CMK (cell line): Measurements from ENCODE around the gene CORO1A.
"Not testable (repeated sequence)": the region's sequence is repeated elsewhere in the genome, so short reads cannot be mapped to it uniquely, and the experiment has no call there.

Experiments
- DNase-seq: peaks from one replicate; pipeline ENCODE4 v3.0.0-alpha.2; 2010; ENCODE audit warnings: low read depth

The CORO1A gene

DNA sequence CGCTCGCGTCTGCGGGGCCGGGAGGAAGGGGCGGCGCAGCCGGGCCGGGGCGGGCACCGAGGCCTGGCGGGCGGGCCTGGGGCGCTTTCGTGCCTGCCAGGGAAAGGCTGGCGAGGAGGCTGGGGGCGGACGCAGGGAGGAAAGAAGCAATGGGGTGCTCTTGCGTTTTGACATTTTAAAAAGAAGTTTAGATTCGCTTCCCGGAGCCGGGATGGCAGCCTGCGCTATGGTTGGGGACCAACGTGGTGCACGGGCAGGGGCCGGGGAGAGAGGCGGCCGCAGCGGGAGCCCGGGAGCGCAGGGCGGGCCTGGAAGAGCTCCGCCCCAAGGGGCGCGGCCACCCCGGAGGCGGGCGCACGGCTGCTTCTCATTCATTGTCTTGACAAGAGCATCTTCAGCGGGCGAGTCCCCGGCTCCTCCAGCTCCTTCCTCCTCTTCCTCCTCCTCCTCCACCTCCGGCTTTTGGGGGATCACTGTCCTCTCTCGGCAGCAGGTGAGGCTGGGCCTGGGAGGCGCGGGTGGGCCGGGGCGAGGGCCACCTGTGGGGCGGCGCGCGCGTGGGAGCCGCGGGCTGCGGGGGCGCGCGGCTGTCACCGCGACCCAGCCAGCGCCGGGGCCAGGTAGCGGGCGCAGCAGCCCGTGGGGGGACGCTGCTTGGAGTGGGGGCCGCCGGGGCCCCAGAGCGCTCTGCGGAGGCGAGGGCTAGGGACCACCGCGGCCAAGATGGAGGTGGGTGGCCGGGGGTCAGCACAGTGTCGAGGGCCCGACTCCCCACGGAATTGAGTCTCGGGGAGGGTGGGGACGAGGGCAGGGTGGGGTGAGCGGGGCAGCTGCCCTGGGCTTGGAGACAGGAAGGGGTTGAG, at the start of gene CORO1A:
Gene CORO1A, plus strand, starts transcription at position 370 of the 863 bp plus-strand sequence. CDS start 1,608 bp downstream, outside the sequence.
- peak; percentile 85 for DNase-seq

DNA sequence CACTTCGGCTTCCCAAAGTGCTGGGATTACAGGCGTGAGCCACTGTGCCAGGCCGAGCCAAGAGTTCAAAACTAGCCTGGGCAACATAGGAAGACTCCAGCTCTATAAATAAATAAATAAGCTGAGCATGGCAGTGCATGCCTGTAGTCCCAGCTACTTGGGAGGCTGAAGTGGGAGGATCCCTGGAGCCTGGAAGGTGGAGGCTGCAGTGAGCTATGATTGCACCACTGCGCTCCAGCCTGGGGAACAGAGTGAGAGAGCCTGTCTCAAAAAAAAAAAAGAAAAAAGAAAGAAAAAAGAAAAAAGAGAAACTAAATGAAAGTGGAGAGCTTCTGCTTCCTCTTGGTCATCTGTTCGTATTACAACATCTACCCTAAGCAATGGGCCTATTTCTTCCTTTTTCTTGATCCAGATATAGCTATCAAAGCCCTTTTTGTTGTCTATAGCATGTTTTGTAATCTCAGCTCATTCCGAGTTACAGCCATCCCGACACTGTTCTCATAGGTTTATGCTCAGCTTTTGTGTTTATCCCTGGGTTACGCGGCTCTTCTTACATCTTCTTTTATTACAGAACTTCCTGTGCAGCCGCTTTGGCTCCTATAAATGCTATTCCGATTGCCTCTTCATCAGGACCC, 46.3 kb upstream of the CORO1A start:
- DNase-seq = no peak

DNA sequence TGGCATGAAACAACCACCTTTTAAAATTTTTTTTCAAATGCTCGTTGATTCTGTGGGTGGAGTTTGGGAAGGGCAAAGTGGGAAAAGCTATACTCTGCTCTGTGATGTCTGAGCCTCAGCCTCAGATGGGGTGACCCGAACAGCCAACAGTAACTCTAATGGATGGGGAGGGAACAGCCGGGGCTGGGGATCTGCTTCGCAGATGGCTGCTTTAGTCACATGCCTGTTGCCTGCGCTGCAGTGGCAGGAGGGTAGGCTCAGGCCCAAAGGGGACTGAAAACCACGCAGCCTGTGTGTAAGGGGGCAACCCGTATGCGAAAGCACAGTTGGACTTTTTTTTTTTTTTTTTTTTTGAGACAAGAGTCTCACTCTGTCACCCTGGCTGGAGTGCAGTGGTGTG, 45.5 kb upstream of the CORO1A start:
- DNase-seq = no peak

DNA sequence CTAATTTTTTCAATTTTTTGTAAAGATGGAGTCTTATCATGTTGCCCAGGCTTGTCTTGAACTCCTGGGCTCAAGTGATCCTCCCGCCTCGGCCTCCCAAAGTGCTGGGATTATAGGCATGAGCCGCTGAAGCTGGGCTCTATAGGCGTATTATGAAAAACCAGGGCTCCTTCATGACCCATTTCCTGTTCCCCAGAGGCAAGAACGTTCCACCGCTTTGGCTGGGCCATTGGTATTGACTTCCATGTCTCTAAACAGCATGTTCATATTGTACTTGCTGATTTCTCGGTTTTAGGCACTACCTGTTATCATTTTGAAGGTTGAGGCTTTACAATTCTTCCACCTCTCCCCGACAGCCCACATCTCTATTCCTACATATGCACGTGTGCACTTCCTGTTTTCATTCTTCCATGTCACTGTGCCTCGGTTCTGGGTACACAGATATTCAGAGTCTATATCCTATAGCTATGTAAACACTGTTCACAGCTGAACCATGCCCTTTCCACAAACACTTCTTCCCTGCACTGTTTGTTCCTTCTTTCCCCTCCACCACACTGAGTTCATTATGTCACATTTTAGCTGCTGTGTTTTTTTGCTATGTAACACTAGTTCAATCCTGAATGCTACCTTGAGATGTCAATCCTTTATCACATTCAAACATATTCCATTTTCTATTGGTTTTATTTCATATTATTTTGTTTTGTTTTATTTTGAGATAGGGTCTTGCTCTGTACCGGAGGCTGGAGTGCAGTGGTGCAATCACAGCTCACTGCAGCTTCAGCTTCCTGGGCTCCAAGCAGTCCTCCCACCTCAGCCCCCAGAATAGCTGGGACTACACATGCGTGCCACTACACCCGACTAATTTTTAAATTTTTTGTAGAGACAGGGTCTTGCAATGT, 43.6 kb upstream of the CORO1A start:
- DNase-seq = no peak

DNA sequence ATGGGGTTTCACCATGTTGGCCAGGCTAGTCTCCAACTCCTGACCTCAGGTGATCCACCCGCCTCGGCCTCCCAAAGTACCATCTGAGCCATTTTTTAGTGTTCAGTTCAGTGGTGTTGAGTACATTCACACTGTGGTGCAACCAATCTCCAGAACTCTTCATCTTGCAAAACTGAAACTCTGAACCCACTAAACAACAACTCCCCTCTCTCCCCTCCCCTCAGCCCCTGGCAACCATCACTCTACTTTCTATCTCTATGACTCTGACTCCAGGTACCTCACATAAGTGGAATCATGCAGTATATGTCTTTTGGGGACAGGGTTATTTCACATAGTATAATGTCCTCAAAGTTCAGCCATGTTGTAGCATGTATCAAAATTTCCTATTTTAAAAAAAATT, 41.7 kb upstream of the CORO1A start:
- DNase-seq = no peak

DNA sequence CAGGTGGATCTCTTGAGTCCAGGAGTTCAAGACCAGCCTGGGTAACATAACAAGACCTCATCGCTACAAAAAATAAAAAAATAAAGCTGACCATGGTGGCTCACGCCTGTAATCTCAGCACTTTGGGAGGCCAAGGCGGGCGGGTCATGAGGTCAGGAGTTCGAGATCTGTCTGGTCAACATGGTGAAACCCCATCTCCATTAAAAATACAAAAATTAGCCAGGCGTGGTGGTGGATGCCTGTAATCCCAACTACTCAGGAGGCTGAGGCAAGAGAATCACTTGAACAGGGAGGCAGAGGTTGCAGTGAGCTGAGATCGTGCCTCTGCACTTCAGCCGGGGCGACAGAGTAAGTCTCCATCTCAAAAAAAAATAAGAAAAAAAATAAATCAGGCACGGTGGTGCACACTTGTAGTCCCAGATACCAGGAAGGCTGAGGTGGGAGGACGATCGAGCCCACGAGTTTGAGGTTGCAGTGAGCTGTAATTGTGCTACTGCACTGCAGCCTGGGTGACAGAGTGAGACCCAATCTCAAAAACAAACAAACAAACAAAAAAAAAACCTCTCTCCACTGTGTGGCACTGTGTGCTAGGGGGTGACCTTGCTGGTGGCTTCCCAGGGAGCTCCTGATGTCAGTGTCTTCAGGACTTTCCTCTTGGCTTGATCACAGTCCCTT, 40.6 kb upstream of the CORO1A start:
- DNase-seq = no peak

DNA sequence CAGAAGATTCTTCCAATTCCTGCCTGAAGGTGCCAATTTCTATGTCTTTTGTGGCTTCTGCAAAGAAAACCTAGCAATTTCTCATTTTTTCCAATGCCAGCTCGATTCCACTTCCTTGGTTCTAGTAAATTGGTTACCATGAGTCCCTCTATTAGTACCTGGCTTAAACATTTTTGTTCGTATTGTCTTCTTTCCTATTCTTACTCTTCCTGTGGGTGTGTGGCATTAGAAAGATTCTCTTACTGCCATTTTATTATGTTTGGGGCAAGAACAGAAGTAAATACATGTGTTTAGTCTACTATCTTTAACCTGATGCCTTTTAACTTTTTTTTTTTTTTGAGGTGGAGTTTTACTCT, 40.1 kb upstream of the CORO1A start:
- no peak for DNase-seq

DNA sequence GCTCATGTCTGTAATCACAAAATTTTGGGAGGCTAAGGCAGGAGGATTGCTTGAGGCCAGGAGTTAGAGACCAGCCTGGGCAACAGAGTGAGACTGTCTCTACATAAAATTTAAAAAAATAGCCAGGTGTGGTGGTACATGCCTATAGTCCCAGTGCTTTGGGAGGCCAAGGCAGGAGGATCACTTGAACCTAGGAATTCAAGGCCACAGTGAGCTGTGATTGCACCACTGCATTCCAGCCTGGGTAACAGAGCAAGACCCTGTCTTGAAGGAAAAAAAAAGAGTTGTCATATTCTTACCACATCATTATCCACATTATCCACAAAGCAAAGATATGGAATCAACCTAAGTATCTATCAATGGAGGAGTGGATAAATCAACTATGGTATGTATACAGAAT, 39.4 kb upstream of the CORO1A start:
- no peak for DNase-seq

DNA sequence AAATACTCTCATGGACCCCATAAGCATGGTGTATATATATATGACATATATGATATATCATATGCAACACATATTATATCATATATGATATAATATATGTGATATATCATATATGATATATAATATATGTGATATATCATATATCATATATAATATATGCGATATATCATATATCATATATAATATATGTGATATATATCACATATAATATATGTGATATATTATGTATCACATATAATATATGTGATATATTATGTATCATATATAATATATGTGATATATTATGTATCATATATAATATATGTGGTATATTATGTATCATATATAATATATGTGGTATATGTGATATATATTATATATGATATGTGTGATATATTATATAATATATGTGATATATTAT, 38.5 kb upstream of the CORO1A start:
- DNase-seq = no peak

DNA sequence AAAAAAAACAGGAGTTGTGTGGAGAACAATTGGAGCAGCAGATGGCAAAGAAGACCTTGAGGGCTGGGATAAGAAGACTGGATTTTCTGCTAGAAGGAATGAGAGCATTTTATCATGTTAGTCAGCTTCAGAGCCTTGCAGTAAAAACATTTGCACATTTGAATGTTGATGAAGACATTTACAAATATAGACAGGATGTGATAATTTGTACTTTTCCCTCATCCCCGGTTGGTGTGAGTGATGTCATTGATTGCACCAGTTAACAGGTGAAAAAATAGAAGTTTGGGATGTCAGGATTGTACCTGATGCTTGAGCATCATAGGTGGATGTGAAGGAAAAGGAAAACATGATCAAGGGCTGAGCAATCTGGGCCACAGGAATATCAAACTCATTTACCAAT, 37.7 kb upstream of the CORO1A start:
- no peak for DNase-seq

DNA sequence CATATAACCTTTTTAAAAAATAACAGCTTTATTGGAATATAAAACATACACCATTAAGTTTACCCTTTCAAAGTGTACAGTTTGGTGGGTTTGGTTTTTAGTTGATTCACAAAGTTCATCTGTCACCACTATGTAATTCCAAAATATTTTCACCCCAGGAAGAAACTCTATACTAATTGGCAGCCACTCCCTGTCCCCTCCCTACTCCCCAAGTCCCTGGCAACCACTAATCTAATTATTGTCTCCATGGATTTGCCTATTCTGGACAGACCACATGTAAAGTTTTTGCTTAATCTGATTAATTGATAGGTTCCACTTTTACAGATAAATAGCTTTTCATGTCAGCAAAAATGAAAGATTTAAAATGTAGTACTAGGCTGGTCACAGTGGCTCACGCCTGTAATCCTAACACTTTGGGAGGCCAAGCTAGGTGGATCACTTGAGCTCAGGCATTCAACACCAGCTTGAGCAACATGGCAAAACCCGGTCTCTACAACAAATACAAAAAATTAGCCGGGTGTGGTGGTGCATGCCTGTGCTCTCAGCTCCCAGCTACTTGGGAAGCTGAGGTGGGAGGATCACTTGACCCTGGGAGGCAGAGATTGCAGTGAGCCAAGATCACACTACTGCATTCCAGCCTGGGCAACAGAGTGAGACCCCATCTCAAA, 35.4 kb upstream of the CORO1A start:
- DNase-seq = no peak

DNA sequence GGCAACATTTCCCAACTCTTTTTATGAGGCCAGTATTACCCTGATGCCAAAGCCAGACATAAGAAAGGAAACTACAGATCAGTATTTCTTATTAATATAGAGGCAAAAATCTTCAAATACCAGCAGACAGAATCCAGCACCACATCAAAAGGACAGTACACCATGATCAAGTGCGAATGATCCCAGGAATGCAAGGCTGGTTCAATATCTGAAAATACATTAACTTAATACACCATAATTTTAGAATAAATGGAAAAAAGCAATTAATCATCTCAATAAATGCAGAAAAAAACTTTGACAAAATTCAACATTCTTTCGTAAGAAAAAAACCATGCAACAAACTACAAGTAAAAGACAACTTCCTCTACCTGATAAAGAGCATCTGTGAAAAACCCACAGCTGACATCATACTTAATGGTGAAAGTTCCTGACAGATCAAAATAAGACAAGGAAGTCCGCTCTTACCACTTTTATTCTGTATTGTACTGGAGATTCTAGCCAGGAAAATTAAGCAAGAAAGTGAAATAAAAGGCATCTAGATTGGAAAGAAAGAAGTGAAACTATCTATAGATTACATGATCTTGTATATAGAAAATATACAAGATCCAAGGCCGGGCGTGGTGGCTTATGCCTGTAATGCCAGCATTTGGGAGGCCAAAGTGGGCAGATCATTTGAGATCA, 34.0 kb upstream of the CORO1A start:
- no peak for DNase-seq

DNA sequence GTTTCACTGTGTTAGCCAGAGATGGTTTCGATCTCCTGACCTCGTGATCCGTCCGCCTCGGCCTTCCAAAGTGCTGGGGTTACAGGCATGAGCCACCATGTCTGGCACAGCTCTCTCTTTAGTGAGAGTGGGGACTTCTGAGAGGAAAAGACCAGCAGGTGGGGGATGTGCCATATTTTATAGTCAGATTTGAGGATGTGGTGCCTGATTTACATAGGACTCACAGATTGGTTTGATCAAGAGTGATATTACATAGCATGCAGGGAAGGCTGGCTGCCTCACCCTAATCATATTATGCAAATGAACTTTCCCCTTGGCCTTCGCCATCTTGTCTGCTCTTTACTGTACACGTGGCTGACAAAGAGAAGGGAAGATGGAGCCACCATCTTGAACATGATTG, 32.3 kb upstream of the CORO1A start:
- no peak for DNase-seq

DNA sequence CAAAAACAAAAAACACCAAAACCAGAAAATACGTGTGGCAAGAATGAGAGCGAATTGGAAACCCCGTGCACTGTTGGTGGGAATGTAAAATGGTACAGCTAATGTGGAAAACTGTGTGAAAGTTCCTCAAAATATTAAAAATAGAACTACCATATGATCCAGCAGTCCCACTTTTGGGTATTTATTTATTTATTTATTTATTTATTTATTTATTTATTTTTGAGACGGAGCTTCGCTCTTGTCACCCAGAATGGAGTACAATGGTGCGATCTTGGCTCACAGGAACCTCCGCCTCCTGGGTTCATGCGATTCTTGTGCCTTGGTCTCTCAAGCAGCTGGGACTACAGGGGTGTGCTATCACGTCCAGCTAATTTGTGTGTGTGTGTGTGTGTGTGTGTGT, 30.9 kb upstream of the CORO1A start:
- DNase-seq = no peak

DNA sequence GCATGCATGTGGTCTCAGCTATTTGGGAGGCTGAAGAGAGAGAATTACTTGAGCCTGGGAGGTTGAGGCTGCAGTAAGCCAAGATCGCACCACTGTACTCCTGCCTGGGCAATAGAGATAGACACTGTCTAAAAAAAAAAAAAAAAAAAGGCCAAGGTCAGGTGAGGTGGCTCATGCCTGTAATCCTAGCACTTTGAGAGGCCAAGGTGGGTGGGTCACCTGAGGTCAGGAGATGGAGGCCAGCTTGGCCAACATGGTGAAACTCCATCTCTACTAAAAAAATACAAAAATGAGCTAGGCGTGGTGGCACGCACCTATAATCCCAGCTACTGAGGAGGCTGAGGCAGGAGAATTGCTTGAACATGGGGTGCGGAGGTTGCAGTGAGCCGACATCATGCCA, 28.2 kb upstream of the CORO1A start:
- no peak for DNase-seq

DNA sequence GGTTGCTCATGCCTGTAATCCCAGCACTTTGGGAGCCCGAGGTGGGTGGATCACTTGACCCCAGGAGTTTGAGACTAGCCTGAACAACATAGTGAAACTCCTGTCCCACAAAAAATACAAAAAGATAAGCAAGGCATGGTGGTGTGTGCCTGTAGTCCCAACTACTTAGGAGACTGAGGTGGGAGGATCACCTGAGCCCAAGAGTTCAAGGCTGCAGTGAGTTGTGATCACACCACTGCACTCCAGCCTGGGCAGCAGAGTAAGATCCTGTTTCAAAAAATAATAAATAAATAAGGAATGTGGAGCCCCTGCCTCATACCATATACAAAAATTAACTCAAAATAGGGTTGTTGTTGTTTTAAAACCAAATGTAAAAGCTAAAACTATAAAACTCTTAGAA, 26.2 kb upstream of the CORO1A start:
- DNase-seq = no peak

DNA sequence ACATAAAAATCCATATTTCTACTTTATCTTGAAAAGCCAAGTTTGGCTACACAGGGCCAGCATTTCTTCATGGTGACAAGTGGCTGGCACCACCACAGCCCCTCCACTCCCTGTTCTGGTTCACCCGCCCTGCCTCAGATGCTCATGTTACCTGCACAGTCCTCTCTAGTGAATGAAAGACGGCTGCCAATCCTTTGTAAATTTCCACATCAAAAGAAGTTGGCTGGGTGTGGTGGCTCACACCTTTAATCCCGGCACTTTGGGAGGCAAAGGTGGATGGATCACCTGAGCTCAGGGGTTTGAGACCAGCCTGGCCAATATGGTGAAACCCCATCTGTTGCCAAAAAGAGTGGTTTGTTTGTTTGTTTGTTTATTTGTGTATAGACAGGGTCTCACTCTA, 19.9 kb upstream of the CORO1A start:
- DNase-seq = no peak

DNA sequence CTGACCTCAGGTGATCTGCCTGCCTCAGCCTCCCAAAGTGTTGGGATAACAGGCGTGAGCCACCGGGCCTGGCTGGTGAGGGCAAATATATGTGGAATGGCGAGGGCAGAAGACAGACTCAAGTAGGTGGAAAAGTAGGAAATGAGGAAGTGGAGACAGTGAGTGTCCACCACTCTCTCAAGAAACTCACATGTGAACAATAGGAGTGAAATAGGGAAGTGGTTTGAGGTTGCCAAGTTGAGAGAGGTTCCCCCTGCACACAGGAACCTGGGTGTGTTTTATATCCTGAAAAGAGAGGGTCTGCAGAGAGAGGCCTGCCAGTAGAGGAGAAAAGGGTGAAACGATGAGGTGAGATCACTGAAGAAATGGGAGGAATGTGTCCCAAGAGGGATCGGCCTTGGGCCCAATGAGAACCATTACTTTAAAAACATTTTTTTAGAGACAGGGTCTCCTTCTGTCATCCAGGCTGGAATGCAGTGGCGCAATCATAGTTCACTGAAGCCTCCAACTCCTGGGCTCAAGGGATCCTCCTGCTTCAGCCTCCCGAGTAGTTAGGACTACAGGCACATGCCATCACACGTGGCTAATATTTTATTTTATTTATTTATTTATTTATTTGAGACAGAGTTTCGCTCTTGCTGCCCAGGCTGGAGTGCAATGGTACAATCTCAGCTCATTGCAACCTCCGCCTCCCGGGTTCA, 17.1 kb upstream of the CORO1A start:
- peak; percentile 33 for DNase-seq

DNA sequence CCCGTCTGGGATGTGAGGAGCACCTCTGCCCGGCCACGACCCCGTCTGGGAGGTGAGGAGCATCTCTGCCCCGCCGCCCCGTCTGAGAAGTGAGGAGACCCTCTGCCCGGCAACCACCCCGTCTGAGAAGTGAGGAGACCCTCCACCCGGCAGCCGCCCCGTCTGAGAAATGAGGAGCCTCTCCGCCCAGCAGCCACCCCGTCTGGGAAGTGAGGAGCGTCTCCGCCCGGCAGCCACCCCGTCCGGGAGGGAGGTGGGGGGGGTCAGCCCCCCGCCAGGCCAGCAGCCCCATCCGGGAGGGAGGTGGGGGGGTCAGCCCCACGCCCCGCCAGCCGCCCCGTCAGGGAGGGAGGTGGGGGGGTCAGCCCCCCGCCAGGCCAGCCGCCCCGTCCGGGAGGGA, 14.7 kb upstream of the CORO1A start:
- not testable (repeated sequence) for DNase-seq

DNA sequence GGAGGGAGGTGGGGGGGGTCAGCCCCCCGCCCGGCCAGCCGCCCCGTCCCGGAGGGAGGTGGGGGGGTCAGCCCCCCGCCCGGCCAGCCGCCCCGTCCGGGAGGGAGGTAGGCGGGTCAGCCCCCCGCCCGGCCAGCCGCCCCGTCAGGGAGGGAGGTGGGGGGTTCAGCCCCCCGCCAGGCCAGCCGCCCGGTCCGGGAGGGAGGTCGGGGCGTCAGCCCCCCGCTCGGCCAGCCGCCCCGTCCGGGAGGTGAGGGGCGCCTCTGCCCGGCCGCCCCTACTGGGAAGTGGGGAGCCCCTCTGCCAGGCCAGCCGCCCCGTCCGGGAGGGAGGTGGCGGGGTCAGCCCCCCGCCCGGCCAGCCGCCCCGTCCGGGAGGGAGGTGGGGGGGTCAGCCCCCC, 14.0 kb upstream of the CORO1A start:
- DNase-seq = not testable (repeated sequence)
